ENCODE results near the gene SPACA1.
"Not testable (repeated sequence)": the region's sequence is repeated elsewhere in the genome, so short reads cannot be mapped to it uniquely, and the experiment has no call there.

The SPACA1 gene, protein sequence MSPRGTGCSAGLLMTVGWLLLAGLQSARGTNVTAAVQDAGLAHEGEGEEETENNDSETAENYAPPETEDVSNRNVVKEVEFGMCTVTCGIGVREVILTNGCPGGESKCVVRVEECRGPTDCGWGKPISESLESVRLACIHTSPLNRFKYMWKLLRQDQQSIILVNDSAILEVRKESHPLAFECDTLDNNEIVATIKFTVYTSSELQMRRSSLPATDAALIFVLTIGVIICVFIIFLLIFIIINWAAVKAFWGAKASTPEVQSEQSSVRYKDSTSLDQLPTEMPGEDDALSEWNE

DNA sequence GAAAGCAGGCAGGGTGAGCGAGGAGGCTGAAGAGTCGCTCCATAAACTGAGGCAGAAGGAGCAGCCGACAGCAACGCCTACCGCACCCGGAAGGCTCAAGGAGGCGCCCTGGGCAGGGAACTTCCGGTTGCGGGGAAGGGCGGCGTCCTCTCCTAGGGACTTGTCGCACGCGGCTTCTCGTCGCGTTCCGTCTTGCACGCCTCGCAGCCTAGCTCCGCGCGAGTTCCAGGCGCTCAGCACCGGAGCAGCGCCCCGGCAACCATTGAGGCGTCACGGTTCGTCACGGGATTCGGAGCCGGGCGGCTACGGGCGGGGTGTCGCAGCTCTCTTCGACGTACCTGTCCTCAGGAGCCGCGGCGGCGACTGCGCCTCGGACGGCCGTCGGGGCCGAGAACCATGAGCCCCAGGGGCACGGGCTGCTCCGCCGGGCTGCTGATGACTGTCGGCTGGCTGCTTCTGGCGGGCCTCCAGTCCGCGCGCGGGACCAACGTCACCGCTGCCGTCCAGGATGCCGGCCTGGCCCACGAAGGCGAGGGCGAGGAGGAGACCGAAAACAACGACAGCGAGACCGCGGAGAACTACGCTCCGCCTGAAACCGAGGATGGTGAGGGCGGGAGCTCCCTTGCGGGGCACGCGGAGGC is at the start of gene SPACA1:
Gene SPACA1 (plus strand): TSS at position 332 of the 641 bp plus-strand sequence. CDS start 65 bp downstream, at position 397.
- Mint-ChIP-seq H3K4me3 (no peak within 1 kb of the TSS), H3K27ac (no peak within 1 kb of the TSS), H3K4me1 (ENCODE audit: low read depth) (no peaks in the 10 kb centered on the region), H3K9me3 (no peaks in the 10 kb centered on the region), H3K27me3 (ENCODE audit: low read depth) (peaks cover 7% of the 10 kb centered on the region), H3K36me3 (ENCODE audit: low read depth) (no peaks in the 10 kb centered on the region)
- DNase-seq (ENCODE audit: low spot score) = no peak

DNA sequence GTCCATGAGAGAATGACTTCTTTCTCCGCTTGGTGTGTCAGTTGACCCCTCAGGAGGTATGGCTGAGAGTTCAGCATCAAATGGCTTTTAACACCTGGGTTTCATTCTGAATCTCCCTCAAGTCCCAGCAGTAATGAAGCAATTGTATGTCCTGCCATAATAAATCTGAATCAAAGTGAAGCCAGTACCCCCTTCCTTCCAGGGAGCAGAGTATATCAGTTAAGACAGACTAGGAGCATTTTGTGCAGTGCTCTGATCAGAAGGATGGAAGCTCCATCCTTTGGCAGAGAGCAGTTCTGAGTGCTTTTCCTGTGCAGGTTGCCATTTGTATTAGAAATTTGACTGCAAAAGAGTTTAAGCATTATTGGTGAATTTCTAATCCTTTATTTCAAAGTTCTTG is 46.9 kb upstream of the SPACA1 start:
- Mint-ChIP-seq H3K9me3 (no peaks in the 10 kb centered on the region), H3K27me3 (ENCODE audit: low read depth) (peaks cover 6% of the 10 kb centered on the region), H3K36me3 (ENCODE audit: low read depth) (no peaks in the 10 kb centered on the region), H3K27ac (no peak overlapping the region), H3K4me1 (ENCODE audit: low read depth) (no peaks in the 10 kb centered on the region), H3K4me3 (no peak overlapping the region)
- no peak for DNase-seq (ENCODE audit: low spot score)

DNA sequence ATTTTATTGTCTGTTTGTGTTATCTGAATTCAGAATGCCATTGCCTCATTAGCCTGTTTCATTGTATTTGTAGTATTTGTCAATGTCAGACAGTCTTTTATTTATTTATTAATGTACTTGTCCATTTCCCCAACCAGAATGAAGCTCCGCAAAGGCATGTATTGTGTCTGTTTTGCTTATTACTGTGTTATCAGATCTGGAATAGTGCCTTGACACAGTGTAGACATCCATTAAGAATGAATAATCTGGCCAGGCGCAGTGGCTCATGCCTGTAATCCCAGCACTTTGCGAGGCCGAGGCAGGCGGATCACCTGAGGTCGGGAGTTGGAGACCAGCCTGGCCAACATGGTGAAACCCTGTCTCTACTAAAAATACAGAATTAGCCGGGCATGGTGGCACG is 46.4 kb upstream of the SPACA1 start:
- not testable (repeated sequence) for H3K27me3 Mint-ChIP-seq (ENCODE audit: low read depth); H3K9me3 Mint-ChIP-seq; DNase-seq (ENCODE audit: low spot score); H3K27ac Mint-ChIP-seq; H3K36me3 Mint-ChIP-seq (ENCODE audit: low read depth); H3K4me1 Mint-ChIP-seq (ENCODE audit: low read depth); H3K4me3 Mint-ChIP-seq

DNA sequence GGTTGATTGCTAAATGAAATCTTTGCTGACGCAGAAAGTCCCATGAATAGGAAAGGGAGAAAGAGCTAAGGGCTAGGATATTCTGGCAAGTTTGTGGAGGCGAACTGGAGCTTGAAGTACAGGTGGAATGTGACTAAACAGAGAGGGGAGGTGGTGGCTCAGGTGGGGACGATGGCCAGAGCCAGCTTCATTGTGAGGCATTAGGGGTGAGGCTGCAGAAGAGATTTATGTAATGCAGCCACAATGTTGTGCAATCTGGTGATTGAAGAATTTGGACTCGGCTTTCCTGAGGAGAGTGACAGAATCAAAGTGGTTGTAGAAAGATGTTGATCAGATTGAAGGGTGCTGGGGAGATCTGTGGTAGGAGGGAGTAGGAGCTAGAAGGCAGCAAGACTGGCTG is 42.9 kb upstream of the SPACA1 start:
- Mint-ChIP-seq H3K27ac (no peak overlapping the region), H3K4me1 (ENCODE audit: low read depth) (no peaks in the 10 kb centered on the region), H3K36me3 (ENCODE audit: low read depth) (no peaks in the 10 kb centered on the region), H3K9me3 (no peaks in the 10 kb centered on the region), H3K27me3 (ENCODE audit: low read depth) (peaks cover 6% of the 10 kb centered on the region), H3K4me3 (no peak overlapping the region)
- DNase-seq (ENCODE audit: low spot score) = no peak

DNA sequence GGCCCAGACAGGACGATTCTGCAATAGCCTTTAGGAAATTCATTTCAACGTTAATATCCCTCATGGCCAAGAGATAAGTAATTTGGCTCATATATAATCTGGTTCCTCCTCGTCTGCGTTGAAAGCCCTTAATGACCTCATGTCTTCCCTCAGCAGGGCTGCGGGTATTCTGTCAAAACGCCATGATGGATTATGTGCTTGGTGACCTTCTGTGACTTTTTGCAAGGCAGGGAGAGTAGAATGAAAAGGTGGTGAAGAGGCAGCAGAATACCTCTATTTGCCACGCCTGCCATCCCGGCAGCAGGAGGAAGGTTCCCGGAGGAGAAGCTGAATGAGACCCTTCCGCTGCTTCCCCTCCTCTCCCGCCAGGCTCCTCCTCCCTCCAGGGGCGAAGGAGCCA is 41.1 kb upstream of the SPACA1 start:
- no peaks in the 10 kb centered on the region for H3K9me3 Mint-ChIP-seq

DNA sequence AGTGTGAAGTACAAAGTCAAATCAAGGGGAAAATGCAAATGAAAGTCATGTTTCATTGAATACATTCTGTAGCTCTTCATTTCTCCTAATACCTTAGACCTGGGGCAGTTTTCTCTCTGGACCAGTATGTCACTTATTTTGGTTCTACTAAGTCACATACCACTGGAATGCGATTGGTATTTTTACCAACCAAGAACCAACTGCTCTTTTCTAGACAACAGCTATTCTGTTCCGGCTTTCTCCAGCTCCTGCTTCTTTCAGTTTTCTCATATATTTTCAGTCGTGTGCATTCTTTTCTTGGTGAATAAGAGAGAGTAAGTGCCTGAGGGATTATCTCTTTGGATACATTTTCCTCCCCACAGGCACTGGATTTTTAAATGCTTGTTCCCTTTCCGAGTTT is 39.2 kb upstream of the SPACA1 start:
- Mint-ChIP-seq H3K4me1 (ENCODE audit: low read depth) (peaks cover 7% of the 10 kb centered on the region), H3K27me3 (ENCODE audit: low read depth) (peaks cover 7% of the 10 kb centered on the region), H3K9me3 (no peaks in the 10 kb centered on the region), H3K4me3 (no peak overlapping the region), H3K27ac (no peak overlapping the region), H3K36me3 (ENCODE audit: low read depth) (no peaks in the 10 kb centered on the region)
- no peak for DNase-seq (ENCODE audit: low spot score)

More for the DNA sequence above, 41.1 kb upstream of the SPACA1 start:
- Mint-ChIP-seq H3K27ac (no peak overlapping the region), H3K36me3 (ENCODE audit: low read depth) (no peaks in the 10 kb centered on the region), H3K4me1 (ENCODE audit: low read depth) (no peaks in the 10 kb centered on the region), H3K27me3 (ENCODE audit: low read depth) (peaks cover 7% of the 10 kb centered on the region), H3K4me3 (no peak overlapping the region)
- DNase-seq (ENCODE audit: low spot score) = no peak

DNA sequence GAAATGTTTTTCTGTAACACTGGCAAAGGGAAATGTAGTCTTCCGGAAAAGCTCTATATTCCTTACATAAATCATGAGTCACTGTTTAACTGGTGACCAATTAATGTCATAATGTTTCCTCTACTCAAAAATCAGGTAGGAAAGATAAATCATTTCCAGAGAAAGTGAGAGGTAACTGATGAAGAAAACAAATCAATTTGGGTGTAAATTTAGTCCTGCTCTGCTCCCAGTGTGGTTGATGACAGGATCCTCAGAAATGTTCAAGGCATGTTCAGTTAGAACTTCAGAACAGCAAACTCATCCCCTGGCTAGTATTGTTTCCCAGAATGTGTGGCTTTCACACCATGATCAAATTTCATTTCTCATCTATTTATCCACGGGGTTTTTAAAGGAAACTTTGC is 38.8 kb upstream of the SPACA1 start:
- Mint-ChIP-seq H3K4me3 (no peak overlapping the region), H3K27ac (no peak overlapping the region), H3K36me3 (ENCODE audit: low read depth) (no peaks in the 10 kb centered on the region), H3K27me3 (ENCODE audit: low read depth) (peaks cover 7% of the 10 kb centered on the region), H3K4me1 (ENCODE audit: low read depth) (peaks cover 7% of the 10 kb centered on the region), H3K9me3 (no peaks in the 10 kb centered on the region)
- no peak for DNase-seq (ENCODE audit: low spot score)

DNA sequence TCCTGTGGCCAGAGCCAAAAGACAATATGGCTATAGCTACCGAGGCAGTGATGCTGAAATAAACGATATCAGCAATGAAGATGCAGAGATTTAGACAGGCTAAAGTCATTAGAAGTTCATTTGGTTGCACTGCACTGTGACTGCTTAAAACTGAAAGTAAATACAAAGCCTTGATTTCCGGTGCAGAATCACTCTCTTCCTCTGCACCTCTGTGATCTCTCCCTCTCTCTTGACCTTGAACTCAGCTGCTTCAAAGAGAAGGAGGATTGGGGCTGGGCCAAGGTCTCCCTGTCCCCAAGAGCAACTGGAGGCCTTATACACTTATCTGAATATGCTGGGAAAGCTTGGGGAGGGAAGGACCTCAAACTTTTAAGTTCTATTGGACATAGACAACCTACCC is 34.6 kb upstream of the SPACA1 start:
- DNase-seq (ENCODE audit: low spot score) = no peak
- H3K27ac Mint-ChIP-seq = no peak overlapping the region
- no peaks in the 10 kb centered on the region for H3K9me3 Mint-ChIP-seq
- H3K4me1 Mint-ChIP-seq (ENCODE audit: low read depth) = peaks cover 7% of the 10 kb centered on the region
- H3K27me3 Mint-ChIP-seq (ENCODE audit: low read depth) = peaks cover 4% of the 10 kb centered on the region
- peak overlapping the region; percentile 25 for H3K4me3 Mint-ChIP-seq
- H3K36me3 Mint-ChIP-seq (ENCODE audit: low read depth) = no peaks in the 10 kb centered on the region

DNA sequence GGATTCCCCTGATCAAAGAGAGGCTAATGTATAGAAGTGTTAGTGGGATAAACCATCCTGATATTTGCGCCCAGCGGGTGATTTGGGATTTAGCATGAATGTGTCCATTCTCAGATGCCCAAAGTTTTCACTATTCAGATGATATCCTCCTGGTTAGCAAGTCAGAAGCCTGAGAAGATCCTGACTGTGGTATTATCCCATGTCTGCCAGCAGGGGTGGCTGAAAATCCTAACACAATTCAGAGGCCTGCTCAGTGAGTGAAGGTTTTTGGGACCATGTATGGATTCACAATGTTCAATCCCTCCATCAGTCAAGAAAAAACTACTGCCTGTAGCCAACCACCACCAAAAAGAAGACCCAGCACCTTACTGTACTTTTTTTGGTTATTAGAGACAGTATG is 34.1 kb upstream of the SPACA1 start:
- Mint-ChIP-seq H3K9me3 (no peaks in the 10 kb centered on the region), H3K4me3 (no peak overlapping the region), H3K27ac (no peak overlapping the region), H3K27me3 (ENCODE audit: low read depth) (peaks cover 2% of the 10 kb centered on the region), H3K4me1 (ENCODE audit: low read depth) (peaks cover 7% of the 10 kb centered on the region), H3K36me3 (ENCODE audit: low read depth) (no peaks in the 10 kb centered on the region)
- DNase-seq (ENCODE audit: low spot score) = no peak

DNA sequence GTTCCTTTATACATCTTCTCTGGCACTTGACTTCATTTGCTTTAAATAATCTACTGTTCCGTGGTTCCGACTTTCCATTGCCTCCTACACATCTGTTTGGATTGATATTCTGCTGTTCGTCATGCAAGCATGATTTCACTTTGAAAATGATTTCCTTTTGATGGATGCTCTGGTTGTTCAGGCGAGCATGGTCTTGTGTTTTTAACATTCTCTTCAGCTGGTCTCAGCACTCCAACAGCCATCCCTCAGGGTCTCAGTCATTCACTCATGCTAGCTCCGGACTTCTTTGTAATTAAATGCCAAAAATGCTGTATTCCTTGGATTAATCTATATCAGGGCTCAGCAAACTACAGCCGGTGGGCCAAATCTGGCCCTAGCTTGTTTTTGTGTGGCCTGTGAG is 27.2 kb upstream of the SPACA1 start:
- Mint-ChIP-seq H3K36me3 (ENCODE audit: low read depth) (no peaks in the 10 kb centered on the region), H3K4me1 (ENCODE audit: low read depth) (no peaks in the 10 kb centered on the region), H3K9me3 (no peaks in the 10 kb centered on the region), H3K27ac (no peak overlapping the region), H3K27me3 (ENCODE audit: low read depth) (no peaks in the 10 kb centered on the region), H3K4me3 (no peak overlapping the region)
- DNase-seq (ENCODE audit: low spot score) = no peak

DNA sequence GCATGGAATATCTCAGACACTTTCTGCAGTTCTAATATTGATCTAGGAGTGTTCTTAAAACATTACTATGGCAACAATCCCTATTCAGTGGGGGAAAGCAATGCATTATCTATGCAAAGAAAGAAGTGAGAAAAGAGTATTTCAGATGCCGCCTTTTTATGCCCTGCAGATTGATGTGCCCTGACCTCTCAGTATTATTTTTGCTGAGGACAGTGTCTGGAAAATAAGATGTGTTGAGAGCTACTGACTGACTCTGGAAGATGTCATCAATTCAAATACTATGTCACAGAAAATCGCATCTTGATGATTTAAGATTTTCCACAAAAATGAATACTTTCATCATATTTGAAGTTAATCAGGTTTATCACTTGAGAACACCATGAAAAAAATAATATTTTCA is 22.9 kb upstream of the SPACA1 start:
- no peak overlapping the region for H3K27ac Mint-ChIP-seq
- H3K36me3 Mint-ChIP-seq (ENCODE audit: low read depth) = no peaks in the 10 kb centered on the region
- peaks cover 10% of the 10 kb centered on the region for H3K9me3 Mint-ChIP-seq
- H3K27me3 Mint-ChIP-seq (ENCODE audit: low read depth) = no peaks in the 10 kb centered on the region
- no peak for DNase-seq (ENCODE audit: low spot score)
- H3K4me1 Mint-ChIP-seq (ENCODE audit: low read depth) = no peaks in the 10 kb centered on the region
- H3K4me3 Mint-ChIP-seq = no peak overlapping the region

DNA sequence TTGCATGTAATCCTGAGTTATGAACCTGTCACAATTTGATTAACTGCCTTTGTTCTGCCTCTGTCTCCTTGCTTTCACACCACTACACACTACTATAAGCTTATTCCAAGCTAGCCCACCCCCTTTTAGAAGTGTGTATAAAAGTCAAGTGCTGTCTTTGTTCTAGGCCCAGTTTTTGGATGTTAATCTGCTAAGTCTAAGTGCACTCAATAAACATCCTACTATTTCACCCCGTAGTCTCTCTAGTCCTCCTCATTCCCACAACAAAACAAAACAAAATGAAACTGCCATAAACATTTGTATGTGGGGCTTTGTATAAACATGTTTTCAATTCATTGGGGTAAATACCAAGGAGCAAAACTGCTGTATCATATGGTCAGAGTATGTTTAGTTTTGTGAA is 16.1 kb upstream of the SPACA1 start:
- peaks cover 32% of the 10 kb centered on the region for H3K9me3 Mint-ChIP-seq
- no peaks in the 10 kb centered on the region for H3K27me3 Mint-ChIP-seq (ENCODE audit: low read depth)
- DNase-seq (ENCODE audit: low spot score) = no peak
- no peaks in the 10 kb centered on the region for H3K36me3 Mint-ChIP-seq (ENCODE audit: low read depth)
- no peak overlapping the region for H3K4me3 Mint-ChIP-seq
- H3K27ac Mint-ChIP-seq = no peak overlapping the region
- no peaks in the 10 kb centered on the region for H3K4me1 Mint-ChIP-seq (ENCODE audit: low read depth)

DNA sequence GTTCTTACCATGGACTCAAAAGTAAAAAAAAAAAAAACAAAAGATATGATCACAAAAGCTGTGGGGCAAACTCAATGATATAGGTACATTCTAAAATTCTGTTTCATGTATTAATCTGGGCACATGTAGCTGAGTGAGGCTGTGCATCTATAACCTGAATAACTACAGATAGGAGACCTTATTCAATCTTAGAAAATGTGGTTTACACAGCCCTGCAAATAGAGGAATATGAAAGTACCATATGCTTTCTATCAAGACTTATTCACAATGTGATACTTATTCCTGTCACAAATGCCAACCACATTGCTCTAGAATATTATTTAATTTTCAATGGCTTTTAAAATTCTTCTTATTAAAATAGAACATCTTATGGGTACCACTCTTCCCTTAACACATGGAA is 3.1 kb upstream of the SPACA1 start:
- H3K27ac Mint-ChIP-seq = no peak overlapping the region
- no peak overlapping the region for H3K4me3 Mint-ChIP-seq
- no peaks in the 10 kb centered on the region for H3K9me3 Mint-ChIP-seq
- no peaks in the 10 kb centered on the region for H3K36me3 Mint-ChIP-seq (ENCODE audit: low read depth)
- no peak for DNase-seq (ENCODE audit: low spot score)
- no peaks in the 10 kb centered on the region for H3K4me1 Mint-ChIP-seq (ENCODE audit: low read depth)
- peaks cover 7% of the 10 kb centered on the region for H3K27me3 Mint-ChIP-seq (ENCODE audit: low read depth)

DNA sequence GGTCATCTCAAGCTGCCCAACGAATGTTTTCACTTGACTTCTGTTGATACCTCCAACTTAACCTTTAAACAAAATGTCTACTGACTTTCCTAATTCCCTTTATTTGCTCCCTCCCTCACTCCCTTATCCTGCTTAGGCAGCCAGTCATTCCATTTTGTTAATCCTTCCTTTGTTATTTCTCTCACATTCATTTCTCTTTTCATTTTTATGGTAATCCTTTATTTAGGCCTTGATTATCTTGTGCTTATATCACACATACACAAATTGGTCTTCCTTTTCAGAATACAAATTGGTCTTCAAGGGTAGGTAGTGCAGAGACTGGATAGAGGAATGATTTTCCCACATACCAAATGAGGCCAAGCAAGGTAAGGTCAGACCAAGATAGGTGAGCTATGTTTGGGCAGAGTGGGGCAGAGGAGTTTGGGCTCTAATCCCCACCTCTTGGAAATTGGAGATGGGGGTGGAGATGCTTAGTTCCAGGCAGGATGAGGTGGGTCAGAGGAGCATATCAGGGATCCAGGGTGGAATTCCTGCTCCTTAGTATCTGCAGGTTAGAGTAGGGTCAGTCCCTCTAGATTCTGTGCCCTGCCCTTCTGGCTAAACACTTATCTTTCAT is 2.0 kb upstream of the SPACA1 start:
- Mint-ChIP-seq H3K27ac (no peak overlapping the region), H3K4me3 (no peak overlapping the region)

More for the DNA sequence above, 2.0 kb upstream of the SPACA1 start:
- no peaks in the 10 kb centered on the region for H3K9me3 Mint-ChIP-seq
- H3K4me1 Mint-ChIP-seq (ENCODE audit: low read depth) = no peaks in the 10 kb centered on the region
- no peak for DNase-seq (ENCODE audit: low spot score)
- H3K36me3 Mint-ChIP-seq (ENCODE audit: low read depth) = no peaks in the 10 kb centered on the region
- peaks cover 7% of the 10 kb centered on the region for H3K27me3 Mint-ChIP-seq (ENCODE audit: low read depth)
